EL (cell line): ENCODE results near the gene HACD3.
A peak's percentile ranks its signal among the peaks of the same experiment; 100 is the strongest.
"Not testable (repeated sequence)": the region's sequence is repeated elsewhere in the genome, so short reads cannot be mapped to it uniquely, and the experiment has no call there.

ENCODE experiments used
- DNase-seq: peaks from one replicate; pipeline ENCODE4 v3.0.0-alpha.2; 2016

HACD3 gene

DNA sequence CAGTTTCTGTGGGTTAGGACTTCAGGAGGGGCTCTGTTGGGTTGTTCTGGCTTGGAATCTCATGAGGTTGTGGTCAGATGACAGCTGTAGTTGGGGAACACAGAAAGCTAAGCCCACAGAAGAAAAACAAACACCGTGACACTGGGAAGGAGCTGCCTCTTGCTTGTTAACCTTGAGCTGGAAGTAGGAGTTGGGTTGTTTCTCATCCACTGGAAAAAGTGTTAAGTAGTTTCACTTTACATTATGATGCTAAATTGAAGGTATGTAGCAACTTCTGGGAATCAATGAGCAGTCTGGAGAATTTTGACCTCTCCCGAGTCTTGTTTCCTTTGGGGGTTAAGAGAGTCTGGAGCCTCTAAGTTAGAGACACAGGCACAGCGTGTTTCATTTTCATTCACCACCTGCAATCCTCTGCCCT, 20.4 kb downstream of the HACD3 start:
- peak; percentile 33 for DNase-seq

- DNase-seq = no peak
Observed at GRCh38 chr15:65551183-65551582, 20.9 kb downstream of the HACD3 start.

DNA sequence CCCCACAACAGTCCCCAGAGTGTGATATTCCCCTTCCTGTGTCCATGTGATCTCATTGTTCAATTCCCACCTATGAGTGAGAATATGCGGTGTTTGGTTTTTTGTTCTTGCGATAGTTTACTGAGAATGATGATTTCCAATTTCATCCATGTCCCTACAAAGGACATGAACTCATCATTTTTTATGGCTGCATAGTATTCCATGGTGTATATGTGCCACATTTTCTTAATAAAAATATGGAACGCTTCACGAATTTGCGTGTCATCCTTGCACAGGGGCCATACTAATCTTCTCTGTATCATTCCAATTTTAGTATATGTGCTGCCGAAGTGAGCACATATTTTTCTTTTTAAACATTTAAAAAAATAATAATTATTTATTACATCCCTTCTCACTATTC, 22.6 kb downstream of the HACD3 start:
- not testable (repeated sequence) for DNase-seq

GRCh38 chr15:65553691-65554090, 23.4 kb downstream of the HACD3 start:
- no peak for DNase-seq

DNA sequence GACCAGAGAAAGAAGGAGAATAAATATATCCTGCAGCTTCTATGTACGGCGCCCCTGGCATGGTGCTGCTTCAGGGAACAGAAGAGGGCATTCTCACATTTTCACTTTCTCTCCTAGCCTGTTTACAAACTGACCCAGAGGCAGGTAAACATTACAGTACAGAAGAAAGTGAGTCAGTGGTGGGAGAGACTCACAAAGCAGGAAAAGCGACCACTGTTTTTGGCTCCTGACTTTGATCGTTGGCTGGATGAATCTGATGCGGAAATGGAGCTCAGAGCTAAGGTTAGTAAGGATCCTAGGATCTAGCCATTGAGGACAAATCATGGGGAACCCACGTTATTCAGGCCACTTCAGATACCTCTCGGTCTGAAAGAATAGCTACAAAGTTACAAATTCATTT, 26.4 kb downstream of the HACD3 start:
- DNase-seq = no peak

GRCh38 chr15:65558336-65558735, 28.1 kb downstream of the HACD3 start:
- peak; percentile 65 for DNase-seq

DNA sequence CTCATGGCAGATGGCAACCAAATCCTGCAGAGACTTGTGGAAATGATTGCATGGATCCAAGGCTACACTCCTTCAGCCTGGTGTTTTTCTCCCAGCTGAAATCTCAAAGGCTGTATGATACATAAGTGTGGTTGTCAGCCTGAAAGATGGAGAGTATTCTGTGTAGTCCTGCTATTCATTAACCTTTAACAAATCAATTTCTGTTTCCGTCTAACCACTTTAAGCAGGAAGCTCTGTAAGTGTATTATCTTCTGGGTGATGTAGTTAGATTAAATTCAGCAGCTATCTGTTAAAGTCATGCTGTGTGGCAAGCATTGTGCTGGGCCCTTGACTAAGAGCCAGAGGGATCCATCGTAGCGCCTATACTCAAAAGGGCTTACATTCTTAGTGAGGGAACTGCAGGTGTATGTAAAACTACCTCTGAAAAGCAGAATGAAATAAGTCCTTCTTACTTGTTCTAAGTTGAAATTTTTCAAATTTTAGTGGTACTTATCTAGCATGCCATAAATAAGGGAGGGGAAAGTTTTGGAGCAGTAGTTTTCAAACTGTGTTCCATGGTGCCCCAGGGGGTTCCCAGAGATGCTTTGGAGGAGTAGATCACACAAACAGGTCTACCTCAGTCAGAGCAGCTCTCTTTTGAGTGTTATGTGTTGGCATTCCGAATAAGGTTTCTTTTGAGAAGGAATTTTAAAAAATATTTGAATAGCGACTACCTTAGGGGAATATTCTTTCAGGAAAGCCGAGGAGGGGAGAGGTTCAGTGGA, 28.9 kb downstream of the HACD3 start:
- no peak for DNase-seq

DNA sequence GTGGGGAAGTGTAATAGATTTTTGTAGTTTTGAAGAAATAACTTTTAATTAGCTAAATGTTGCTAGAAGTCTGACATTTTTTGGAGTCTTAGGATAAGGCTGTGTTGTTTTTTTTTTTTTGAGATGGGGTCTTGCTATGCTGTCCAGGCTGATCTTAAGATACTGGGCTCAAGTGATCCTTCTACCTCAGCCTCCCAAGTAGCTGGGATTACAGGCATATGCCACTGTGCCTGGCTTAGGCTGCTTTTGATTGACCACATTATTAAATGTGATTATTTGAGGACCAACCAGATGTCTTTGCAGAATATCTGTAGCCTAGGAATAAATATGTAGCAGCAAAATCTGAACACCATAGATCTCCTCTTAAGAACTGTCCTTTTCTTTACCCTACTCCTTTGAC, 29.7 kb downstream of the HACD3 start:
- no peak for DNase-seq

DNA sequence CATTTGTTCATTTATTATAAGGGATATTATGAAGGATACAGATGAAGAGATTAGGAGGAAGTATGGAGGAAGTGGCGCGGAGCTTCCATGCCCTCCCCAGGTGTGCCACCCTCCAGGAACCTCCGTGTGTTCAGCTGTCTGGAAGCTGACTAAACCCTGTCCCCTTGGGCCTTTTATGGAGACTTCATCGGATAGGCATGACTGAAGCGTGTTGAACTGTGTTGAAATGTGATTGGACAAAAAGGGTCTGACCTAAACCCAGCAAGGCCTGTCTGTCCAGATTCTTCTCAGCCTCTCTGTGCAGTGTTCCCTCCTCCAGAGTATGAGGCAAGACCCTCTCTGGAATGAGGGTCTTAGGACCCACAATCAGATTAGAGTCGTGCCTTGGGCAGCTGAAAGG, 31.7 kb downstream of the HACD3 start:
- DNase-seq = no peak

GRCh38 chr15:65569728-65570127, 39.5 kb downstream of the HACD3 start:
- DNase-seq = no peak

- DNase-seq = no peak
Observed at GRCh38 chr15:65571971-65572370, 41.7 kb downstream of the HACD3 start.

- DNase-seq = peak; percentile 84
Observed at GRCh38 chr15:65576664-65577063, 46.4 kb downstream of the HACD3 start.

DNA sequence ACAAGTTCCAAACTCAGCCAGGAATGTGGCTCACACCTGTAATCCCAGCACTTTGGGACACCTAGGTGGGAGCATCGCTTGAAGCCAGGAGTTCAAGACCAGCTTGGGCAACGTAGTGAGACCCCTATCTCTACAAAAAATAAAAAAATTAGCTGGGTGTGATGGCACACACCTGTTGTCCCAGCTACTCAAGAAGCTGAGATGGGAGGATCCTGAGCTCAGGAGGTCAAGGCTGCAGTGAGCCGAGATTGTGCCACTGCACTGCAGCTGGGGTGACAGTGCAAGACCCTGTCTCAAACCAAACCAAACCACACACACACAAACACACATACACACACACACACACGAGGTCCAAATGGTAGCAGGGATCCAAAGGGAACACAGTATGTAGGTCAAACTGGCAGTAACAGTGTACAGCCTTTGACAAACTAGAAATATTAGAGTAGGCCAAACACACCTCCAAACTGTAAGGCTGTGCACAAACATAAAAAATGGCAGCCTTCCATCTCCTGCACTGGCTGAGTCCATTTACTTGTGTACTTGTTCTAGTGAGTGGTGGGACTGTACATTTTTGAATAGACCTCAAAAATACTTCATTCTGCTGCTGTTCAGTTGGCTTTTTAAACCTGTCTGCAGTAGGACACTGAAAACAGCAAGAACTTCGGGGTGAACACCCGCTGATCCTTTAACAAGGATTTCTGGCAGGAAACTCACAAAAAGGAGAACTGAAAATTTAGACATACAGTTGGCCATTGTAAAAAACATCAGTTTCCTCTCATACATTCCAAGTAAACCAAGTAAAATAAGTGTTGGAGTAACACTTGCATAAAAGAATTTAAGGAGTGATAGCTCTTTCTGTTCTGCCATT, 47.1 kb downstream of the HACD3 start:
- no peak for DNase-seq

GRCh38 chr15:65578904-65579728, 48.9 kb downstream of the HACD3 start:
- DNase-seq = peak; percentile 15

DNA sequence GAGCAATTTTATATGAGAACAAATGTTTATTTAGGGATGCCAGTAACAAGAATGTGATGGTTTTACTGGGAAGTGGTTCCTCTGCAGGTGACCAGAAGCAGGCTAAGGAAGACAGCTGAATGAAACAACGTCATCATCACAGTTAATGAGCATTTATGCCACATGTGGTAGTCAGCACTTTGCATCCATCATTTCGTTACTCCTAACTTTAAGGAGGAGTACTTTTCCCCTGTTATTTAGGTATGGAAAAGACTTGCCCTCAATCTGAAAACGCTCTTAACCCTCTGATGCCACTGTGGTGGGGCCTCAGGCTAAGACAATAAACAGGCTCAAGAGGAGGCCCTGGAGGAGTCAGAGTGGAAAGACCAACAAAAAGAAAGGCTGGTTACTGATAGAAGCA, 49.5 kb downstream of the HACD3 start:
- DNase-seq = peak; percentile 27

GRCh38 chr15:65580287-65580686, 50.0 kb downstream of the HACD3 start:
- DNase-seq = peak; percentile 79

- DNase-seq = peak; percentile 36
Observed at GRCh38 chr15:65583701-65584100, 53.4 kb downstream of the HACD3 start.

DNA sequence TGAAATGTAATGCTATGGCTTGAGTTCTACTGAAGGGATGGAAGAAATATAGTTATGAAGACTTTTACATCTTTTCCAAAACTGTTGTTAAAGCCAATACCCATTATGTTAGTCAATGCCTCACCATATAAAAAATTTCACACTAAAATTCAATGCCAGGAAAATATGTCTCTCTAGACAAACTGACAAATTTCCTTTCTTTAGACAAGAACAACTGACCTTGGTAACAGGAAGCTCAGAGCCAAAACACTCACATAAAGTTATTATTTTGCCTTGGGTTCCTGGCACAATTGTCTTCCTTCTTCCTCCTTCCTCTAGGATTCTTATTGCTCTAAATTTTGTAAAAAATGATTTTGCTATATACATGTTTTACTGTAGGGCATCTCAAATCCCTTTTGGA, 54.0 kb downstream of the HACD3 start:
- no peak for DNase-seq

GRCh38 chr15:65587094-65587493, 56.8 kb downstream of the HACD3 start:
- no peak for DNase-seq

DNA sequence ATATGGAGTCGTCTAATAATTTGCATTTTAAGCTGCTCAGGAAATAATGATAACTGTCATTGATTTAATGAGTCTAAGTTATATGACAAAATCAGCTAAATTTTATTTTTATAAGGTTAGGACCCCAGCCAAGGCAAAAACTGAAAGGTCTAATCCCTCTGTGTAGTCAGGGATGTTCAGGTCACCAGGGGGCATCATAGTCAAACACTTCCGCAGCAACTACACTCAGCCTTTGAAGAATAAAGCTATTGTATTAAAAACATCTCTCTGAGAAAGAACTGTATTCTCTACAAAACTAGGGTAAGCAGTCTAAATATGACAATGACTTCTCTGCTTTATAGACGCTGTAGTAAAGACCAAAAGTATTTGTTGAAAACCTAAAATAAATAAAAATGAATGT, 65.7 kb downstream of the HACD3 start:
- DNase-seq = no peak

GRCh38 chr15:65598468-65598867, 68.2 kb downstream of the HACD3 start:
- no peak for DNase-seq

GRCh38 chr15:65599677-65600076, 69.4 kb downstream of the HACD3 start:
- no peak for DNase-seq

GRCh38 chr15:65603134-65603533, 72.9 kb downstream of the HACD3 start:
- DNase-seq = no peak
